Measurements from ENCODE around the gene LIG4.

The LIG4 gene

GRCh38 chr13:108210551-108210950 lies 4.8 kb downstream of the LIG4 start:
- no peak for ATAC-seq (ENCODE audit: insufficient read depth, low read depth)

GRCh38 chr13:108200781-108201398 lies 14.4 kb downstream of the LIG4 start:
- Histone ChIP-seq H3K9me3 (ENCODE audit: insufficient read depth, low read length, severe bottlenecking) (peaks cover 2% of the 10 kb centered on the region), H3K36me3 (ENCODE audit: insufficient read depth, low read length) (no peaks in the 10 kb centered on the region), H3K79me2 (ENCODE audit: insufficient read depth, low read length) (no peaks in the 10 kb centered on the region), H3K27me3 (ENCODE audit: insufficient read depth, low read length, poor library complexity) (no peaks in the 10 kb centered on the region), H3K9ac (ENCODE audit: low read depth, low read length) (no peak overlapping the region), H2AFZ (ENCODE audit: low read depth, low read length) (no peak overlapping the region), H3K27ac (ENCODE audit: low read length) (no peak overlapping the region), H3K4me1 (ENCODE audit: insufficient read depth, low read length) (no peaks in the 10 kb centered on the region), H3K4me3 (ENCODE audit: low read depth in 1 of 2, low read length in 2 of 2) (no peak overlapping the region), H4K20me1 (ENCODE audit: insufficient read depth, low read length) (no peaks in the 10 kb centered on the region), H3K4me2 (ENCODE audit: insufficient read depth, low read length) (no peak overlapping the region)
- TF ChIP-seq CTCF (IDR thresholded peaks at IDR 0.05; ENCODE audit: borderline replicate concordance, extremely low read depth, low read length, poor library complexity, severe bottlenecking): no peak
- TF ChIP-seq EZH2 (IDR thresholded peaks at IDR 0.05; ENCODE audit: borderline replicate concordance, low read depth, low read length, severe bottlenecking): no peak
- ATAC-seq (ENCODE audit: insufficient read depth, low read depth): no peak
- DNase-seq: no peak

More at GRCh38 chr13:108210551-108210950, 4.8 kb downstream of the LIG4 start:
- H3K79me2 ChIP-seq (ENCODE audit: insufficient read depth, low read length): peaks cover 6% of the 10 kb centered on the region
- no peaks in the 10 kb centered on the region for H4K20me1 ChIP-seq (ENCODE audit: insufficient read depth, low read length)
- no peaks in the 10 kb centered on the region for H3K9me3 ChIP-seq (ENCODE audit: insufficient read depth, low read length, severe bottlenecking)
- H3K27me3 ChIP-seq (ENCODE audit: insufficient read depth, low read length, poor library complexity): no peaks in the 10 kb centered on the region
- H3K4me3 ChIP-seq (ENCODE audit: low read depth in 1 of 2, low read length in 2 of 2): no peak overlapping the region
- H2AFZ ChIP-seq (ENCODE audit: low read depth, low read length): no peak overlapping the region
- H3K36me3 ChIP-seq (ENCODE audit: insufficient read depth, low read length): peaks cover 20% of the 10 kb centered on the region
- DNase-seq: no peak
- H3K27ac ChIP-seq (ENCODE audit: low read length): no peak overlapping the region
- no peak overlapping the region for H3K4me2 ChIP-seq (ENCODE audit: insufficient read depth, low read length)
- peaks cover 29% of the 10 kb centered on the region for H3K4me1 ChIP-seq (ENCODE audit: insufficient read depth, low read length)
- no peak for TF ChIP-seq EZH2 (IDR thresholded peaks at IDR 0.05; ENCODE audit: borderline replicate concordance, low read depth, low read length, severe bottlenecking)
- TF ChIP-seq CTCF (IDR thresholded peaks at IDR 0.05; ENCODE audit: borderline replicate concordance, extremely low read depth, low read length, poor library complexity, severe bottlenecking): no peak
- H3K9ac ChIP-seq (ENCODE audit: low read depth, low read length): no peak overlapping the region

- Histone ChIP-seq H3K9me3 (ENCODE audit: insufficient read depth, low read length, severe bottlenecking) (peaks cover 18% of the 10 kb centered on the region), H3K27me3 (ENCODE audit: insufficient read depth, low read length, poor library complexity) (no peaks in the 10 kb centered on the region), H3K79me2 (ENCODE audit: insufficient read depth, low read length) (no peaks in the 10 kb centered on the region), H3K9ac (ENCODE audit: low read depth, low read length) (no peak overlapping the region), H3K4me2 (ENCODE audit: insufficient read depth, low read length) (no peak overlapping the region), H2AFZ (ENCODE audit: low read depth, low read length) (no peak overlapping the region), H4K20me1 (ENCODE audit: insufficient read depth, low read length) (no peaks in the 10 kb centered on the region), H3K36me3 (ENCODE audit: insufficient read depth, low read length) (no peaks in the 10 kb centered on the region), H3K4me3 (ENCODE audit: low read depth in 1 of 2, low read length in 2 of 2) (no peak overlapping the region), H3K4me1 (ENCODE audit: insufficient read depth, low read length) (no peaks in the 10 kb centered on the region), H3K27ac (ENCODE audit: low read length) (no peak overlapping the region)
- TF ChIP-seq EZH2 (IDR thresholded peaks at IDR 0.05; ENCODE audit: borderline replicate concordance, low read depth, low read length, severe bottlenecking): no peak
- TF ChIP-seq CTCF (IDR thresholded peaks at IDR 0.05; ENCODE audit: borderline replicate concordance, extremely low read depth, low read length, poor library complexity, severe bottlenecking): no peak
- ATAC-seq (ENCODE audit: insufficient read depth, low read depth) (no peak), DNase-seq (no peak)
Measured at GRCh38 chr13:108195861-108196260, 19.5 kb downstream of the LIG4 start.
